ENCODE measurements around the gene ADH6. TPM values are rescaled to one million over a fixed set of nuclear protein-coding genes. Genes with fewer than 3 reads are reported as not detected.

Gene ADH6
- total and polyA plus RNA-seq, 2 of the 13 experiments (the other 11 are each of a cell fraction or from before 2014, with no cell fraction given) = 39.8 to 73.9 TPM

GRCh38 chr4:99219072-99219471 lies at the start of gene ADH6 (continued):
- no peak for TF ChIP-seq ZFP91 (CRISPR knock-in tag; IDR thresholded peaks at IDR 0.05; ENCODE audit: borderline replicate concordance)
- no peak for TF ChIP-seq TFAP4 (IDR thresholded peaks at IDR 0.05; ENCODE audit: borderline replicate concordance, low read depth)
- no peak for TF ChIP-seq RORA (CRISPR knock-in tag; IDR thresholded peaks at IDR 0.05)
- TF ChIP-seq SSRP1 (CRISPR knock-in tag; IDR thresholded peaks at IDR 0.05) = no peak
- TF ChIP-seq ZNF275 (CRISPR knock-in tag; IDR thresholded peaks at IDR 0.05; ENCODE audit: borderline replicate concordance) = no peak
- TF ChIP-seq SNAI1 (CRISPR knock-in tag; IDR thresholded peaks at IDR 0.05; ENCODE audit: borderline replicate concordance) = no peak
- TF ChIP-seq ZBTB2 (CRISPR knock-in tag; IDR thresholded peaks at IDR 0.05; ENCODE audit: low read depth) = no peak
- peak; percentile 37; the same call in 1 of the 2 replicates for TF ChIP-seq ERF (CRISPR knock-in tag; IDR thresholded peaks at IDR 0.05)
- TF ChIP-seq KAT8 (CRISPR knock-in tag; IDR thresholded peaks at IDR 0.05) = no peak
- no peak for TF ChIP-seq NONO (IDR thresholded peaks at IDR 0.05)
- TF ChIP-seq NONO (CRISPR knock-in tag; conservative IDR thresholded peaks at IDR 0.05) = 0 out of 2 replicates have a peak, but pooled peaks have one; percentile 28
- TF ChIP-seq GPBP1L1 (CRISPR knock-in tag; IDR thresholded peaks at IDR 0.05) = no peak
- TF ChIP-seq ZSCAN9 (CRISPR knock-in tag; IDR thresholded peaks at IDR 0.05; ENCODE audit: borderline replicate concordance) = peak; percentile 35; the same call in 1 of the 2 replicates
- TF ChIP-seq RXRB (CRISPR knock-in tag; IDR thresholded peaks at IDR 0.05; ENCODE audit: borderline replicate concordance) = peak; percentile 72
- TF ChIP-seq MXD1 (CRISPR knock-in tag; IDR thresholded peaks at IDR 0.05) = no peak
- no peak for TF ChIP-seq RNF2 (conservative IDR thresholded peaks at IDR 0.05; ENCODE audit: low read depth)
- no peak for TF ChIP-seq STAG1 (CRISPR knock-in tag; IDR thresholded peaks at IDR 0.05)
- TF ChIP-seq FOXA3 (CRISPR knock-in tag; IDR thresholded peaks at IDR 0.05) = peak; percentile 49
- TF ChIP-seq KLF6 (CRISPR knock-in tag; IDR thresholded peaks at IDR 0.05) = peak; percentile 54; the same call in 1 of the 2 replicates
- no peak for TF ChIP-seq ZNF101 (CRISPR knock-in tag; IDR thresholded peaks at IDR 0.05; ENCODE audit: borderline replicate concordance, low read depth)
- TF ChIP-seq E2F5 (CRISPR knock-in tag; conservative IDR thresholded peaks at IDR 0.05) = no peak
- TF ChIP-seq ZBTB38 (CRISPR knock-in tag; IDR thresholded peaks at IDR 0.05) = no peak
- no peak for TF ChIP-seq STAT5B (CRISPR knock-in tag; IDR thresholded peaks at IDR 0.05)
- no peak for TF ChIP-seq CREB1 (IDR thresholded peaks at IDR 0.05)
- TF ChIP-seq CREB1 (CRISPR knock-in tag; IDR thresholded peaks at IDR 0.05) = peak; percentile 38; the same call in 1 of the 2 replicates

Measured in HepG2 (cell line).